CD4-positive, CD25-positive, alpha-beta regulatory T cell (primary cell): ENCODE data around the gene TNNT2. TPM values are rescaled to one million over a fixed set of nuclear protein-coding genes. Genes with fewer than 3 reads are reported as not detected.

Source experiments
- ATAC-seq, 2 donors: fragments of 150-1000 bp; cut with Tn5 transposase; one replicate each; pipeline ENCODE4 v1.10.0; 2021; ENCODE audit warnings: low read depth in 2 of 2, moderate number of reproducible peaks in 2 of 2, moderate library complexity in 1 of 2
- DNase-seq, 3 donors: peaks; one replicate each; pipeline versions ENCODE4 v3.0.0 to v3.0.0-alpha.2; 2012 to 2022; ENCODE audit warnings: mixed read lengths in 1 of 3
- H3K27ac ChIP-seq: one replicate; pipeline ENCODE4 v1.7.0; 2013; ENCODE audit warnings: mild to moderate bottlenecking, low read length; ENCODE audit not compliant: insufficient read depth, poor library complexity, severe bottlenecking
- H3K27me3 ChIP-seq: one replicate; pipeline ENCODE4 v1.7.0; 2013; ENCODE audit warnings: low read length; ENCODE audit not compliant: control insufficient read depth, insufficient read depth
- H3K36me3 ChIP-seq: one replicate; pipeline ENCODE4 v1.7.0; 2013; ENCODE audit warnings: mild to moderate bottlenecking, low read length, moderate library complexity; ENCODE audit not compliant: control insufficient read depth, insufficient read depth
- H3K4me1 ChIP-seq: 2 replicates; pipeline ENCODE4 v1.7.0; 2013; ENCODE audit warnings: mild to moderate bottlenecking, low read length; ENCODE audit not compliant: insufficient read depth, control insufficient read depth, poor library complexity, severe bottlenecking
- H3K4me3 ChIP-seq: one replicate; pipeline ENCODE4 v1.7.0; 2013; ENCODE audit warnings: low read depth, mild to moderate bottlenecking, low read length, moderate library complexity
- H3K9me3 ChIP-seq, 2 experiments: 1 replicate in 1 of 2; 2 replicates in 1 of 2; pipeline ENCODE4 v1.7.0; 2013; ENCODE audit warnings: low read length in 2 of 2, mild to moderate bottlenecking in 1 of 2, moderate library complexity in 1 of 2; ENCODE audit not compliant: control insufficient read depth in 2 of 2
- H3K27ac Mint-ChIP-seq, 3 donors: one replicate each; pipeline ENCODE4 v1.8.0; 2020 to 2022; ENCODE audit warnings: mild to moderate bottlenecking in 3 of 3, mixed read lengths in 3 of 3, moderate library complexity in 2 of 3
- H3K27me3 Mint-ChIP-seq: one replicate; pipeline ENCODE4 v1.8.0; 2022; ENCODE audit warnings: mild to moderate bottlenecking, mixed read lengths
- H3K36me3 Mint-ChIP-seq: one replicate; pipeline ENCODE4 v1.8.0; 2020; ENCODE audit warnings: mixed read lengths
- H3K4me1 Mint-ChIP-seq, 4 donors: one replicate each; pipeline ENCODE4 v1.8.0; 2020 to 2022; ENCODE audit warnings: mixed read lengths in 4 of 4, mild to moderate bottlenecking in 1 of 4
- H3K4me3 Mint-ChIP-seq, 4 donors: one replicate each; pipeline ENCODE4 v1.8.0; 2020 to 2022; ENCODE audit warnings: mild to moderate bottlenecking in 4 of 4, mixed read lengths in 4 of 4, moderate library complexity in 3 of 4
- H3K9me3 Mint-ChIP-seq, 7 donors: one replicate each; pipeline ENCODE4 v1.8.0; 2020 to 2022; ENCODE audit warnings: mixed read lengths in 7 of 7, mild to moderate bottlenecking in 3 of 7, moderate library complexity in 2 of 7
- polyA plus RNA-seq, 4 donors: library from polyadenylated mRNA; unstranded; fragments of 300-500 nt; fragmentation: Illumina TruSeq; gene quantifications; one replicate each; pipeline ENCODE4 v1.2.3, GENCODE V29; 2021
- total RNA-seq: library from RNA; stranded (reverse); gene quantifications from one replicate; pipeline ENCODE4 v1.2.3, GENCODE V29; 2022

TNNT2 gene
- total and polyA plus RNA-seq, 5 donors from 2014 or later = not detected

GRCh38 chr1:201383647-201384405, 6.3 kb upstream of the TNNT2 start:
- H3K4me3 Mint-ChIP-seq = no peak overlapping the region
- H3K9me3 Mint-ChIP-seq = no peaks in the 10 kb centered on the region
- no peaks in the 10 kb centered on the region for H3K4me1 Mint-ChIP-seq
- H3K4me3 ChIP-seq = no peak overlapping the region
- no peaks in the 10 kb centered on the region for H3K9me3 ChIP-seq
- no peaks in the 10 kb centered on the region for H3K36me3 ChIP-seq
- no peaks in the 10 kb centered on the region for H3K27me3 ChIP-seq
- no peak overlapping the region for H3K27ac ChIP-seq
- no peaks in the 10 kb centered on the region for H3K36me3 Mint-ChIP-seq
- no peak overlapping the region for H3K27ac Mint-ChIP-seq
- H3K27me3 Mint-ChIP-seq = no peaks in the 10 kb centered on the region
- no peak for DNase-seq
- no peak for ATAC-seq
- H3K4me1 ChIP-seq = no peaks in the 10 kb centered on the region

GRCh38 chr1:201381130-201381529, 3.6 kb upstream of the TNNT2 start:
- Histone ChIP-seq H3K36me3 (no peaks in the 10 kb centered on the region), H3K4me1 (no peaks in the 10 kb centered on the region), H3K27ac (no peak overlapping the region), H3K27me3 (peaks cover 2% of the 10 kb centered on the region), H3K9me3 (no peaks in the 10 kb centered on the region), H3K4me3 (no peak overlapping the region)
- Mint-ChIP-seq H3K4me3 (no peak overlapping the region), H3K4me1 (no peaks in the 10 kb centered on the region), H3K27me3 (peaks cover under 1% of the 10 kb centered on the region), H3K27ac (no peak overlapping the region), H3K9me3 (no peaks in the 10 kb centered on the region), H3K36me3 (no peaks in the 10 kb centered on the region)
- ATAC-seq (no peak), DNase-seq (no peak)

GRCh38 chr1:201379733-201380242, 2.3 kb upstream of the TNNT2 start:
- no peak for ATAC-seq
- H3K4me3 ChIP-seq = no peak overlapping the region
- DNase-seq = no peak
- no peak overlapping the region for H3K27ac ChIP-seq
- Mint-ChIP-seq H3K36me3 (no peaks in the 10 kb centered on the region), H3K4me1 (no peaks in the 10 kb centered on the region), H3K4me3 (no peak overlapping the region), H3K27me3 (peaks cover 5% of the 10 kb centered on the region), H3K9me3 (no peaks in the 10 kb centered on the region), H3K27ac (no peak overlapping the region)
- H3K27me3 ChIP-seq = peaks cover 2% of the 10 kb centered on the region
- H3K36me3 ChIP-seq = no peaks in the 10 kb centered on the region
- H3K4me1 ChIP-seq = no peaks in the 10 kb centered on the region
- no peaks in the 10 kb centered on the region for H3K9me3 ChIP-seq

GRCh38 chr1:201378804-201379203, 1.3 kb upstream of the TNNT2 start:
- no peak for ATAC-seq
- Histone ChIP-seq H3K36me3 (no peaks in the 10 kb centered on the region), H3K27ac (no peak overlapping the region), H3K4me1 (no peaks in the 10 kb centered on the region), H3K9me3 (no peaks in the 10 kb centered on the region), H3K27me3 (peaks cover 2% of the 10 kb centered on the region), H3K4me3 (no peak overlapping the region)
- Mint-ChIP-seq H3K36me3 (no peaks in the 10 kb centered on the region), H3K27ac (no peak overlapping the region), H3K9me3 (no peaks in the 10 kb centered on the region), H3K27me3 (peaks cover 5% of the 10 kb centered on the region), H3K4me1 (no peaks in the 10 kb centered on the region), H3K4me3 (no peak overlapping the region)
- no peak for DNase-seq

GRCh38 chr1:201376464-201377374, 761 bp downstream of the TNNT2 start:
- DNase-seq = peak in 1 of 3 donors; percentile 7
- peaks cover 0 to 2% (median 0%) of the 10 kb centered on the region in 4 donors for H3K4me1 Mint-ChIP-seq

GRCh38 chr1:201376107-201376463, 1.4 kb downstream of the TNNT2 start:
- Mint-ChIP-seq H3K4me1 (peaks cover 0 to 2% (median 0%) of the 10 kb centered on the region in 4 donors), H3K36me3 (no peaks in the 10 kb centered on the region), H3K4me3 (no peak overlapping the region), H3K27ac (peak overlapping the region in 1 of 3 donors; percentile 85), H3K9me3 (no peaks in the 10 kb centered on the region), H3K27me3 (peaks cover 24% of the 10 kb centered on the region)
- no peaks in the 10 kb centered on the region for H3K9me3 ChIP-seq
- DNase-seq = no peak
- no peak for ATAC-seq
- no peaks in the 10 kb centered on the region for H3K4me1 ChIP-seq
- no peak overlapping the region for H3K27ac ChIP-seq
- no peak overlapping the region for H3K4me3 ChIP-seq
- H3K36me3 ChIP-seq = no peaks in the 10 kb centered on the region
- peaks cover 2% of the 10 kb centered on the region for H3K27me3 ChIP-seq

More at GRCh38 chr1:201376464-201377374, 761 bp downstream of the TNNT2 start:
- Mint-ChIP-seq H3K9me3 (no peaks in the 10 kb centered on the region), H3K4me3 (no peak overlapping the region), H3K27me3 (peaks cover 18% of the 10 kb centered on the region), H3K27ac (no peak overlapping the region), H3K36me3 (no peaks in the 10 kb centered on the region)
- no peak overlapping the region for H3K27ac ChIP-seq
- no peak overlapping the region for H3K4me3 ChIP-seq
- H3K4me1 ChIP-seq = no peaks in the 10 kb centered on the region
- H3K36me3 ChIP-seq = no peaks in the 10 kb centered on the region
- no peak for ATAC-seq
- H3K9me3 ChIP-seq = no peaks in the 10 kb centered on the region
- peaks cover 2% of the 10 kb centered on the region for H3K27me3 ChIP-seq

GRCh38 chr1:201375169-201375568, 2.3 kb downstream of the TNNT2 start:
- peaks cover 2% of the 10 kb centered on the region for H3K27me3 ChIP-seq
- H3K4me1 ChIP-seq = no peaks in the 10 kb centered on the region
- H3K9me3 Mint-ChIP-seq = no peaks in the 10 kb centered on the region
- ATAC-seq (no peak), DNase-seq (no peak)
- H3K4me3 Mint-ChIP-seq = no peak overlapping the region
- H3K4me1 Mint-ChIP-seq = peaks cover 0 to 2% (median 0%) of the 10 kb centered on the region in 4 donors
- no peak overlapping the region for H3K27ac Mint-ChIP-seq
- peaks cover 24% of the 10 kb centered on the region for H3K27me3 Mint-ChIP-seq
- no peak overlapping the region for H3K27ac ChIP-seq
- no peaks in the 10 kb centered on the region for H3K36me3 ChIP-seq
- H3K36me3 Mint-ChIP-seq = no peaks in the 10 kb centered on the region
- no peak overlapping the region for H3K4me3 ChIP-seq
- H3K9me3 ChIP-seq = no peaks in the 10 kb centered on the region
